H1 (cell line): Measurements from ENCODE around the gene CBFA2T2. TPM values are rescaled to one million over a fixed set of nuclear protein-coding genes. Genes with fewer than 3 reads are reported as not detected.

Experiments used
- ATF3 ChIP-seq: IDR thresholded peaks from 2 replicates; pipeline ENCODE4 v1.6.1; 2011; ENCODE audit warnings: low read depth, mild to moderate bottlenecking, low read length; ENCODE audit not compliant: insufficient read depth
- BCL11A ChIP-seq, 2 experiments: IDR thresholded peaks; one replicate each; pipeline ENCODE4 v1.6.1; 2011; ENCODE audit warnings: low read depth in 2 of 2, low read length in 2 of 2, mild to moderate bottlenecking in 2 of 2
- BRCA1 ChIP-seq: IDR thresholded peaks from 2 replicates; pipeline ENCODE4 v1.6.1; 2012; ENCODE audit warnings: low read depth, low read length, improper control_type of control experiment
- CHD1 ChIP-seq: IDR thresholded peaks from 2 replicates; pipeline ENCODE4 v1.6.1; 2012; ENCODE audit warnings: low read depth, low read length, improper control_type of control experiment
- EZH2 ChIP-seq: fragments of 200-600 bp; sonication (generic); IDR thresholded peaks from 2 replicates; pipeline ENCODE4 v1.7.1; 2012; ENCODE audit warnings: low read depth, mild to moderate bottlenecking, moderate library complexity, low read length, inconsistent platforms; ENCODE audit not compliant: severe bottlenecking
- FOSL1 ChIP-seq: IDR thresholded peaks from 2 replicates; pipeline ENCODE4 v1.6.1; 2011; ENCODE audit warnings: mild to moderate bottlenecking, low read depth, low read length, moderate library complexity; ENCODE audit not compliant: insufficient read depth
- GABPA ChIP-seq: IDR thresholded peaks from 2 replicates; pipeline ENCODE4 v1.6.1; 2011; ENCODE audit warnings: mild to moderate bottlenecking, low read length, moderate library complexity, borderline replicate concordance; ENCODE audit not compliant: insufficient read depth
- MAFK ChIP-seq: IDR thresholded peaks from 2 replicates; pipeline ENCODE4 v1.6.1; 2012; ENCODE audit warnings: low read depth, mild to moderate bottlenecking, improper control_type of control experiment, low read length
- POU5F1 ChIP-seq: IDR thresholded peaks from 2 replicates; pipeline ENCODE4 v1.6.1; 2011; ENCODE audit warnings: low read depth, mild to moderate bottlenecking, low read length, moderate library complexity
- RXRA ChIP-seq: IDR thresholded peaks from 2 replicates; pipeline ENCODE4 v1.6.1; 2011; ENCODE audit warnings: low read depth, mild to moderate bottlenecking, low read length, moderate library complexity; ENCODE audit not compliant: insufficient read depth
- SAP30 ChIP-seq: fragments of 300-600 bp; sonication (generic); IDR thresholded peaks from 2 replicates; pipeline ENCODE4 v1.7.1; 2012; ENCODE audit warnings: low read length, moderate library complexity, mild to moderate bottlenecking, inconsistent platforms; ENCODE audit not compliant: insufficient read depth, insufficient replicate concordance
- SIRT6 ChIP-seq: IDR thresholded peaks from one replicate; pipeline ENCODE4 v1.7.1; 2012; ENCODE audit warnings: low read length, inconsistent platforms
- SP1 ChIP-seq: IDR thresholded peaks from 2 replicates; pipeline ENCODE4 v1.6.1; 2011; ENCODE audit warnings: low read depth, low read length
- SP2 ChIP-seq: IDR thresholded peaks from 2 replicates; pipeline ENCODE4 v1.6.1; 2012; ENCODE audit warnings: mild to moderate bottlenecking, low read length, inconsistent platforms
- SRF ChIP-seq: IDR thresholded peaks from 2 replicates; pipeline ENCODE4 v1.6.1; 2011; ENCODE audit warnings: mild to moderate bottlenecking, low read depth, low read length, moderate library complexity
- SUZ12 ChIP-seq: fragments of 200-600 bp; sonication (generic); IDR thresholded peaks from 2 replicates; pipeline ENCODE4 v1.6.1; 2012; ENCODE audit warnings: mild to moderate bottlenecking, inconsistent platforms, low read length, moderate library complexity, mixed read lengths
- TAF1 ChIP-seq: IDR thresholded peaks from 2 replicates; pipeline ENCODE4 v1.6.1; 2011; ENCODE audit warnings: mild to moderate bottlenecking, low read depth, low read length
- USF2 ChIP-seq: IDR thresholded peaks from 2 replicates; pipeline ENCODE4 v1.6.1; 2011; ENCODE audit warnings: low read length, improper control_type of control experiment
- polyA plus RNA-seq, 7 experiments: library from polyadenylated mRNA; depleted of rRNA in 3 of 7; stranded (reverse) in 5 of 7; unstranded in 2 of 7; fragments of >200 nt in 5 of 7; fragments of 200-250 nt in 2 of 7; gene quantifications; 1 replicate in 5 of 7; 2 replicates in 1 of 7; 4 replicates in 1 of 7; pipeline versions ENCODE4 v1.2.1 to v1.2.3, GENCODE V29; 2011 to 2013; ENCODE audit warnings: missing spikeins in 2 of 7, mixed read lengths in 2 of 7
- total RNA-seq: library from RNA; stranded (reverse); fragmentation: NEBNext Ultra II Directional; extraction: Animal tissue kit (Norgen Biotek cat#: 25700); gene quantifications from 2 replicates; pipeline ENCODE4 v1.2.1, GENCODE V29; 2021

CBFA2T2 gene
- total and polyA plus RNA-seq, 2 of the 8 experiments (the other 6 are each of a cell fraction or from before 2014, with no cell fraction given): 11.6 to 12.9 TPM

- TF ChIP-seq SUZ12 (no peak), FOSL1 (no peak), BCL11A (IDR thresholded peaks at IDR 0.05; ENCODE audit: low read depth in 2 of 2, low read length in 2 of 2) (no peak), SAP30 (no peak), RXRA (no peak), SP1 (no peak), ATF3 (no peak), EZH2 (no peak), POU5F1 (no peak), CHD1 (no peak), USF2 (no peak), MAFK (no peak), SP2 (no peak), BRCA1 (no peak), SIRT6 (no peak), TAF1 (no peak), SRF (no peak), GABPA (no peak)
- TF ChIP-seq, all 59 proteins: peak for 0
Observed at GRCh38 chr20:33545763-33546162, 55.9 kb downstream of the CBFA2T2 start (continued).
